HG03575 (cell line): ENCODE measurements around the gene DNAJB6.

ENCODE experiments used
- ATAC-seq: cut with Tn5 transposase; IDR thresholded peaks from one replicate; pipeline ENCODE4 v1.9.1; 2021; ENCODE audit not compliant: unreplicated experiment, insufficient number of reproducible peaks, low FRiP score; ENCODE audit errors: extremely low read depth

Gene DNAJB6

GRCh38 chr7:157418204-157419034 lies 81.6 kb downstream of the DNAJB6 start:
- ATAC-seq: no peak

GRCh38 chr7:157419035-157419293 lies 82.2 kb downstream of the DNAJB6 start:
- ATAC-seq: no peak

- no peak for ATAC-seq
Measured at GRCh38 chr7:157422279-157422678, 85.5 kb downstream of the DNAJB6 start.

GRCh38 chr7:157423348-157423747 lies 86.5 kb downstream of the DNAJB6 start:
- ATAC-seq: no peak

GRCh38 chr7:157423886-157424565 lies 87.2 kb downstream of the DNAJB6 start:
- no peak for ATAC-seq

GRCh38 chr7:157425137-157425731 lies 88.4 kb downstream of the DNAJB6 start:
- no peak for ATAC-seq

- no peak for ATAC-seq
Measured at GRCh38 chr7:157425761-157426160, 89.0 kb downstream of the DNAJB6 start.

- ATAC-seq: no peak
Measured at GRCh38 chr7:157426463-157427301, 89.9 kb downstream of the DNAJB6 start.

- no peak for ATAC-seq
Measured at GRCh38 chr7:157427811-157428553, 91.2 kb downstream of the DNAJB6 start.

GRCh38 chr7:157428554-157428945 lies 91.7 kb downstream of the DNAJB6 start:
- no peak for ATAC-seq

- ATAC-seq: no peak
Measured at GRCh38 chr7:157429001-157429679, 92.3 kb downstream of the DNAJB6 start.

- ATAC-seq: no peak
Measured at GRCh38 chr7:157429680-157430224, 92.9 kb downstream of the DNAJB6 start.

GRCh38 chr7:157430721-157431120 lies 93.9 kb downstream of the DNAJB6 start:
- no peak for ATAC-seq

- ATAC-seq: no peak
Measured at GRCh38 chr7:157431173-157431950, 94.6 kb downstream of the DNAJB6 start.

- no peak for ATAC-seq
Measured at GRCh38 chr7:157431951-157432540, 95.2 kb downstream of the DNAJB6 start.

- no peak for ATAC-seq
Measured at GRCh38 chr7:157432541-157432956, 95.7 kb downstream of the DNAJB6 start.

GRCh38 chr7:157432957-157433576 lies 96.3 kb downstream of the DNAJB6 start:
- no peak for ATAC-seq
